A204.1 (cell line): ENCODE results near the gene ATPAF1.

Experiments
- FAIRE-seq: peaks from 2 replicates; lab custom pipeline; 2012; peaks lifted over from hg19 to GRCh38; lab: Jason Lieb, UNC

Gene ATPAF1

GRCh38 chr1:46614604-46614984, 53.6 kb downstream of the ATPAF1 start:
- no peak for FAIRE-seq

- FAIRE-seq: no peak
Measured at GRCh38 chr1:46613661-46614603, 54.2 kb downstream of the ATPAF1 start.

GRCh38 chr1:46612937-46613660, 55.1 kb downstream of the ATPAF1 start:
- FAIRE-seq: no peak

GRCh38 chr1:46611691-46612221, 56.4 kb downstream of the ATPAF1 start:
- FAIRE-seq: no peak

GRCh38 chr1:46607345-46608130, 60.6 kb downstream of the ATPAF1 start:
- FAIRE-seq: no peak

GRCh38 chr1:46606255-46606965, 61.8 kb downstream of the ATPAF1 start:
- FAIRE-seq: no peak

GRCh38 chr1:46605232-46605631, 62.9 kb downstream of the ATPAF1 start:
- FAIRE-seq: no peak

GRCh38 chr1:46603858-46604549, 64.2 kb downstream of the ATPAF1 start, which contains the start of gene MKNK1:
Gene MKNK1, minus strand, starts transcription at chr1:46604268. Its CDS starts 20,941 bp downstream, at chr1:46583327.
- peak; percentile 85 for FAIRE-seq

GRCh38 chr1:46603481-46603857, 64.7 kb downstream of the ATPAF1 start:
- no peak for FAIRE-seq

- FAIRE-seq: no peak
Measured at GRCh38 chr1:46601257-46602007, 66.7 kb downstream of the ATPAF1 start.

GRCh38 chr1:46599059-46599970, 68.8 kb downstream of the ATPAF1 start:
- FAIRE-seq: no peak

GRCh38 chr1:46596846-46597245, 71.3 kb downstream of the ATPAF1 start:
- FAIRE-seq: no peak

- no peak for FAIRE-seq
Measured at GRCh38 chr1:46596036-46596435, 72.1 kb downstream of the ATPAF1 start.

GRCh38 chr1:46595127-46595526, 73.0 kb downstream of the ATPAF1 start:
- no peak for FAIRE-seq

- FAIRE-seq: no peak
Measured at GRCh38 chr1:46594063-46594462, 74.1 kb downstream of the ATPAF1 start.

- no peak for FAIRE-seq
Measured at GRCh38 chr1:46592823-46593222, 75.3 kb downstream of the ATPAF1 start.

- no peak for FAIRE-seq
Measured at GRCh38 chr1:46589529-46589928, 78.6 kb downstream of the ATPAF1 start.

GRCh38 chr1:46587069-46587468, 81.1 kb downstream of the ATPAF1 start:
- no peak for FAIRE-seq

GRCh38 chr1:46585312-46585938, 82.7 kb downstream of the ATPAF1 start:
- no peak for FAIRE-seq
